GM19455 (cell line): ENCODE measurements around the gene ETS1.
A peak's percentile ranks its signal among the peaks of the same experiment; 100 is the strongest.

Experiments
- ATAC-seq: cut with Tn5 transposase; IDR thresholded peaks from one replicate; pipeline ENCODE4 v1.9.1; 2021; ENCODE audit not compliant: unreplicated experiment

Gene ETS1

DNA sequence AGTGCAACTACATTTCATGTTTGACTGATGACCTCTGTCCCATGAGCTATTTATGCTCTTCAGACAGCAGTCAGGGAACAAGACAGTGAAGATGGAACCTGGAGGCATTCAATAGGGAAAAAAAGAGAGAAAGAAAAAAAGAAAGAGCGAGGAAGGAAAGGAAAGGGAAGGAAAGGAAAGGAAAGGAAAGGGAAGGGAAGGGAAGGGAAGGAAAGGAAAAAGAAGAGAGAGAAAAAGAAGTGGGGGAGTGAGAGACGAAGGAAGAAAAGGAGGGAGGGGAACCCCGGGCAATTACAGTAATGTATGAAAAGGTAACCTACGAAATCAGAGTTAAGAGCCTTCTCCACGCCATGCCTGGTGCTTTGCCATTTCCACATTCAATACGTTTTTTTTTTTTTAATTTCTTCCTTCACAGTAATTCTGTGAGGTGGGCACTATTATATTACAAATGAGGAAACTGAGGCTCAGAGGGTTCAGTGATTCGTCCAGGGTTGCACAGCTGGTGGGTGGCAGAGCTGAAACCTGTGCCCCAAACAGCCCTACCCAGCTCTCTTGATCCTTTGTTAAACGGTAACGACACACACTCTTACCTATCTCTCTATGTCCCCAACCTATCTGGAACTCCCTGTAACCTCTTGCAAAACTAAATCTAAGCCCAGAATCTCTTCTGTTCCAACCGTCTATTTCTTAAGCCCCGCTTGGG is 39.3 kb downstream of the ETS1 start:
- no peak for ATAC-seq

DNA sequence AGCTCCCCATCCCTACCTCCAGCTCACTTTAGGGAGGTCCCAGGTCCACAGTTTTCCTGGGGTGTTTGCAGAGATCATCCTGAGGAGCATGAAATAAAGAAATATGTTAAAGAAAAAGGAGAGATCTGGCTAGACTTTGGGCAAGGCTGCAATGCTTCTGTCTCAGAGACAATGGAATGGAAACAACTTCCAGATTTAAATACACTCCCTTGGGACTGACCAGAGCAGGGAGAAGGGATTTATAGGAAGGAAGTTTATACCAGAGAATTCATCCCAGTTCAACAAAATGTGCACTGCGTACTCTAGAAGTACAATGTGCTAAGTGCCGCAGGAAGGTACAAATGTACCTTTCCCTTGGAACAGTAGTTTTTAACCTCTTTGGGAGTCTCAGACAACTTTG is 40.4 kb downstream of the ETS1 start:
- no peak for ATAC-seq

DNA sequence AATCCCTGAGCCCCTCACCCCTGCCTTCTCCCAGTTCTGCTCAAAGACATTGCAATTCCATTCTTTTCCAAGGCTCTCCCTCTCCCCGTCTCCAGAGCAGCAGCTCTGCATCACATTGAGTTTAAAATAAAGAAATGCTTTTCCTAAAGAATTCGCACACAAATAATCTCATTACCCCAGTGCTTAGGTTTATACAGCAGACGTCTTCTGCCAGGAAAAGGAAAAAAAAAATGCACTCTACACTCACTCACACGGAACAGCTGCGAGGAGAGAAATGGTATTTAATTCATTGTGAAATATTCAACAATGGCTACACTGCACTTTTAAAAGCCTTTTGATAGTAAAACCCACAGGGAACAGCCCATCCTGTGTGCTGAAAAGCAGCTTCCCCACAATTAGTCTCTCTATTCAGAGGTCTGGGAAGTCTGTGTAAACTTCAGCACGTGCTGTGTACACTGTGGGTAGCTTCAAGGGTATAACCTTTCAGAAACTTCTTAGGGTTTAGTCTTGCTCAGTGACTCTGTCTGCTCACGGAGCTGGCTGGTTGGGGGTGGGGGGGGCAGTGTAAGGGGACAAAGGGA is 42.8 kb downstream of the ETS1 start:
- ATAC-seq, result no peak

DNA sequence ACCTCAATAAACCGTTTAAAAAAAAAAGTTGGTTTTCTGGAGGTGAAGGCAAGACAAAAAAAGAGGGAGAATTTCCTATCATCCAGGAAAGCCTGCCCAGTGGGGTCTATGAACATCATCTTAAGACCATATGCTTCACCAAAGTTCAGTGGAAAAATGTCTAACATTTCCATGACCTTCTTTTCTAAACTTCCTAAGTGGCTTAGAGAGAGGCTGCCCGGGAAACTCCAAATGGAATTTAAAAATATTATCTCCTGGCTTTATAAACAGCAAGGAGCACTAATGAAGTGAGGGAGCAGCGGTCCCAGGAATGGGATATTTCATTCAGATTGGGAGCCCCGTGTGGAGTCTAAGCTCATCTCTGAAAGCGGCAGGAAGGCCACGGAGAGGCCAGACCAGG is 46.9 kb downstream of the ETS1 start:
- no peak for ATAC-seq

DNA sequence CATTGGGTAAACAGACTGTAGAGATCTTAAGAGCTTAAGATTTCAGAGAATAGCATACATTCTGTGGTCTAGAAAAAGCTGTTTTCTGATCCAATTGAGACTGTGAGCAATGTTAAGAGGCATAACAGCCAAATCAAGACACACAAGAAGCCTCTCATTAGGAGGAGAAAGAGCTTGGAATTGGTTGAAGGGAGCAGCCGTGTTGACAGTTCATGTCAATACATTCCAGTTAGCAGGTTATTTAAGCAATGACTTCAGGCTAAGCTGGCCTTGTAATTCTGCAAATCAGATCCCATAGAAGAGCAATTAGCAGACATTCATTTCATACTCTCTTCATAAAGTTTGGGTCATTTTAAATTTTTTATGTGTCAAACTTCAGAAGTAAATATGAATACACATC is 50.9 kb downstream of the ETS1 start:
- no peak for ATAC-seq

DNA sequence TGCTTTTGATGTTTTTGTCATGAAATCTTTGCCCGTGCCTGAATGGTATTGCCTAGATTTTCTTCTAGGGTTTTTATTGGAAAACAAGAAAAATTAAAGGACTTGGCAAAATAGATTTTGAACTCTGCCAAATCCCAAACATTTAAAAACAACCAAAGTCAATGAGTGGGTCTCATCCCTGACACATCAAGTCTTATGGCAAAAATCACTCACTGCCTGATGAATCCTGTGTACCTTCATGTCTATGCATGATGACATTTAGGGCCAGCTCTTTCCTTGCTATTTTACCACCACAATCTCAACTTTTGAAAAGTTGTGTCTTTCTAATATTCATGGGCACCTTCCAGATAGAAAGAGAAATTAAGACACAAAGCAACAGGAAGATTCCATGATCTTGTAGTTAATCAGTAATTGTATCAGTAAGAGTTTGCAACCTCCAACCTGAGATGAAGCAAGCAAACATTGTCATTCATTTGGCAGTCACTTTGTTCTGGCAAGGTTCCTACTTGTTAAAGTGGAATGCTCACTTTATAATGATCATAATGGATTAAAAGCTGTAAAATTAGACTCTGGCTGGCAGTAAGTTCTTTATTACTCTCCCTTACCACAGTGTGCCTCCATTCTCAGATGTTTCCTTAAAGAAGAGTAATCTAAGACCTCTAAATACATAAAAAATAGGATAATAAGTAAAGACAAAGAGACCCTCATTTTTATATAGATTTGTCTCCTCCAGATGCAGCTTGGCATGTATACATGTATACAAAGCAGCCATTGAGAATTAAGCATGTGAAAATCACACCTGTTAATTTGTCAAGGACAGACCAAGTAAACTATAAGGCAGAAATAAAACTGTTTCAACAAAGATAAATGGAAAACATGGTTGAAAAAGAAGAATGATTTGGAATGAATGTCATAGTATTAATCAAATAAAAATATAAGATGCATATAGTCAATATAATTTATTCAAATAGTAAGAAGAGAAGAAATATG is 51.6 kb downstream of the ETS1 start:
- no peak for ATAC-seq

DNA sequence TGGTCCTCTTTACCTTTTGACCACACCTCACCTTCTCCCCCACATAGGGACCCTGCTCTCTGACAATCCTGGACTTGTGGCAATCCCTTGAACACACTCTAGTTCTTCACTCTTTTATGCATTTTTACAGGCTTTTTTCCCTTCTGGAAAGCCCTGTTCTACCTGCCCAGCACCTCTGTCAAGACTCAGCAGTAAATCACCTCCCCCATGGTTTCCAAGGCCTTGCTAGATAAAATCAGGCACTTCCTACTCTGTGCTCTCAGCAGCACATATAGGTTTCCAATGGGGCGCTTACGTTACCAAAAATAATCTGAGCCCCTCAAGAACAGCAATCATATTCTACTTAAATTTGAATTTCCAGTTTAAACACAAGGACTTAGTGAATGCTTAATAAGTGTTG is 53.9 kb downstream of the ETS1 start:
- ATAC-seq, result no peak

DNA sequence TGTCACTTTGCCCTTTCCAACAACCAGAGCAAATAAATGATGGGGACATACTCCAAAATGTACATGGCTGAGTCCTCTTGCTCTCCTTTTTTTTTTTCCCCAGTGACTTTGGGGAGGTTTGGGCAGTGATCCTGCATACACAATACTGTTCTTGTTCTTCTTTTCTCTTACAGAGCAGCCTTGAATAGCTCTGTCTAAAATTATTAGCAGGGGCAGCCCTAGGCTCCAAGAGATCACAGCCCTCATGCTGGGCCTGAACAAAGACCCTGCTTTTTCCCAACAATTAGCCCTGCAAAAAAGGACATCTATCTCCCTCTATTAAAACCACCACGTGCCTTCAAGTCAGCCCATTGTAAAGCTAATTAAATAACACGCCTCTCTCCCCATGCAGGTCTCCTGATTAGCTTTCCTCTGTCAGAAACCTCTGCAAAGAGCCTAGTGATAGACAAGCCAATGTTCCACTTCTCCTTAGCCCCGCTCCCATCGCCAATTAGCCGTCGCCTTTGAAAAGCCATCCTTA is 54.7 kb downstream of the ETS1 start:
- no peak for ATAC-seq

DNA sequence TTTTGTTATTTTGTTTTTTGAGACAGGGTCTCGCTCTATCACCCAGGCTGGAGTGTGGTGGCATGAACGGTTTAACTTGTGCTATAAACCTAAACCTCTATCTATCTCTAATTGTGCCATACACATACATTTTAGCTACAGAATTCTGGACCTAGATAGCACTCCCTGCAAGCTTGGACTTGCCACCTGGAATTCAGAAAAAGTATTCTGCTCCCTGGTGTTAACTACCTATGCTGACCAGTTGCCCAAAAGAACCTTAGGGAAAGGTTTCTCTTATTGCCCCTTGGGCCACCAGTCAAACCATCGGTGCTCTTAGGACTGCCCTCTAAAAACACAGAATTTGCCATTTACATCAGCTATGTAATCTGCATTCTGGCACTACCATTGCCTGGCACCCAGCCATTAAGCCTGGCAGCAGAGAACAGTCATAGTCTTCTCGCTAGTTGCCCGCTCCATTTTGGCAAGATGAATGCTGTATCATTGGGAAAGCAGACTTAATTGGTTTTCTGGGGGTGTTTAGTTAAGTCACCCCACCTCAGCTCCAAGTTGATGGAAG is 55.3 kb downstream of the ETS1 start:
- ATAC-seq, result no peak

DNA sequence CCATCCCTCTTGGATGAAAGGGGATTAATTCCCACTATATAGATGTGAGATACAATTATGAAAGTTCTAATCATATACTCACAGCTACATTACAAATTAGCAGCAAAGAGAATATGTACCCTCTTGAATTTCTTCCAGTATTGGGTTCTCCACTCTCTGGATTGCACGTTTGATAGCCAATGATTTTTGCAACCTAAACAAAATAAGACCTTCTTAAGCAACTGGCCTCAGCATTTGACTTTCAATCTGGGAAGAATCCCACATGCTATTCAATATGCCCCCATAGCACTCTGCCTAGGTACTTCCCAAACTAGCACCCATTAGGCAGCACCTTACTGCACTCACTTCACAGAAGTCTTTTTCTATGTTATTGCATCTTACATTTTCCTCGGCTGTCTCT is 55.8 kb downstream of the ETS1 start:
- no peak for ATAC-seq

DNA sequence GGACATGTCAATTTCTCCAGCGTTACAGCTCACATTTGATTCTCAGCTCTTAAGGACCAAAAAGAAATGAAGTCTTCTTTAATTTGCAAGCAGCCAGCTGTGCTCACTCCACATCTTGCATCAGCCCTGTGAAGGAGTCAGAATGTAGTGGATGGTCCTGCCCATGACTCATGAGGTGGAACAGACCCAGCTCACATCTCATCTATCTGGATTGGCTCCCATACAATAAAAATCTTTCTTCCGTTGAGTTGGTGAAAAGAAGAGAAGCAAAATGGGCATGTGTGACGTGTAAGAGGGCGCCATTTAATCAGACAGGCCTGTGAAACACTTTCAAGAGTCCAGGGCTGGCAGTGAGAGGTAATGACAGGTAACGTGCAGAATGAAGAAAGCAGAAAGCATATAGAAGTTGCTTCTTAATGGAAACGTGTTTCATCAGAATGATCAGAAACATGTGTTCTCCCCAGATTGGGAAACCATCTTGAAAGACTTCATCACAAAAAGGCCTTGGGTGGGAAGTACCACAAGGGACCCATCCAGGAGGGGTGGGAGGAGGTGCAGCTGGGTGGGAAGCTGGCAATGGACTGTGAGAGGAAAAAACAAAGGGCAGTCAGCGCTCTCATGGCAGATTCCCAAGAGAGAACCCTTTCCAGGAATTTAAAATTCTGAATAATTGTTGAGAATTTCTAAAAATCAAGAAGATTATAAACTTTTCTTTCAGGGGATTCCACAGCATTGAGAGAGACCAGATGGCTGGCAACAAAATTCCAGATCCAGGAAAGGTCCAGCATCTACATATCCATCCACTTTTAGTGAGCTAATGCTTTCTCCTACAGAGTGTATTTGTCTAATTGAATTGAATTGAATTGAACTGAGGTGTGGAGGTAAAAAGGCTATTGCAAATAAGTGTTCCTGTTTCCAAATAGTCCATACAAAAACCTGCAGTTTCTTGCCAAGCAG is 57.0 kb downstream of the ETS1 start:
- ATAC-seq, result no peak

DNA sequence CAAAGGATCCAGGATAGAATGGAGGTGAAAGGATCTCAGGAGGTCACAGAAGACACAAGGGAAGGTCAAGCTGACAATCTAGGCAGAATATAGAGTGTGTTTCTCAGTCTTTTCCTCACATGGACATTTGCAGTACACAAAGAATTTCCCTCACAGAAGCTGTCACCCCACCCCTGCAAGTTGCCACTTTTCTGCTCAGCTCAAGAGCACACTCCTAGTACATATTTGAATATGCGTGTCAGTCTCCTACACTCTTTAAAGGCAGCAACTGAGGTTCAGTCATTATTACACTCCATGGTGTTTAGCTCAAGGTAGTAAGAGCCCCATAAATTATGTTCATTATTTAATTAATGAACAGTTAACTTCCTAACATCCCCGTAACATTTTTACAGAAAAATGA is 59.1 kb downstream of the ETS1 start:
- no peak for ATAC-seq

DNA sequence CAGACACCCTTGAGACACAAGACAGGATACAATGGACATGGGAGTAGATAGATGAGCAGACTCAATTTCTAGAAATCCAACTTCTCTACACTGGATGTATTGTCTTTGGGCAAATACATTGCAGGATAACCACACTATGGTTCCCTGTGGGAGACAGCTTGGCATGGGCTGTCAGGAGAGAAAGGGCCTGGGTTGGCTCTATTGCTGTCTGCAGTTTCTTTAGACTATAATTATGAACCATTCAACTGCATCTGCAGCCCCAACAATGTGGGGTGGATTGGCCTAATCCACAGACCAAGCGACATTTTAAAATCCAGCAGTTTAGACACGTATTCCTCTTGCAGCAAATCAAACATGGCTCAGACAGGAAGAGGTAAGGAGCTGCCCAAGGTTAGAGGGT is 60.3 kb downstream of the ETS1 start:
- ATAC-seq, result no peak

DNA sequence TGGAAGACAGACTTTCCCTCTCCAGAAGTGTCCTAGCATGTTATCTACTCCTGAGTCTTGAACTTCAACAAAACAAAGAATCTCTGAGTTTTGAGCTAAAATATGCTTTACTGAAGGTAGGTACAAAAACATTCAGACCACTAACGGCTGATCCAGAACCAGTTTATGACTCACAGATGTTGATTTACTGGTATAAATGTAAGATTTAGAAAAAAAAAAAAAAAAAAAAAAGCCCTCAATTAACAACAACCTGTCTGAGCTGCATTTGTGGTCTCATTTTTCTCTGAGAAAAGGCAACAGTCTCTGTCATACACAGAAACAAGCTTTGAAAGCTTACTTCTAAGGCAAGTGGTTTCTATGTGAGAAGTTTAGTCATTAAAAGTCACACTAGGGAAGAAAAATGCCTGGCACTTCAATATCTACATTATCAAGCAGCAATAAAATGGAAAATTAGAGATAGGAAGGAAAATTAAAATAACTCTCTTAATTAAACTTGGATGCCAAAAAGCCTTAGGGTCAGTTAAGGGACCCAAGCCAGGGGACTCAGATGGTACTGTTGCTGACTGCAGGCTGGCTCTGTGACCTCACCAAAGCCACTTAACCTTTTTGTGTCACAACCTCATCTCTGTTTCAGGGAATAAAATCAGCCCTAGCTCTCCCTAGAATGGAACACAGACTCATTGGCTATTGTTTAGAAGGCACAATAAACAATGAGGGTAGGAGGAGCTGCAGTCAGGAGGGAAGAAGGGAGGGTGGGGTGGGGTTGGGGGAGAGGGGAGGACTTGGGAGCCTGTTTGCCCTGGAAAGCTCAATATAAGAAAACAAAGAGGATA is 61.7 kb downstream of the ETS1 start:
- no peak for ATAC-seq

DNA sequence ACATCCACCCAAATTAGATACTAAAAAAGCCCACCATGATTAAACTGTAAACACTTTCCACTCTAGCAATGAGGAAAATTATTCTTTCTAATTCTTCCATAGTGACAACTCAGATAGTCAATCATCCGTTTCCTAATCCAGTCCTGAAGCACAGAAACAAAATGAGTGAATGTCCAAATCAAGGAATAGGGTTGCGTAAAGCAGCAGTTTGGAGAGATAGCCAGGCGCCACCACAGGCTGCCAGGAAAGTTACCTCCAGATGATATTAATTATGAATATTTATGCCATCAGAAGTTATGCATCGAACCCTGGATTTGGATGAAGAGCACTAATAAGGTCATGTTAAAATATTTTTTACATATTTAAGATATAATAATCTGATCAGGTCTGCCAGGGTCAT is 63.2 kb downstream of the ETS1 start:
- no peak for ATAC-seq

DNA sequence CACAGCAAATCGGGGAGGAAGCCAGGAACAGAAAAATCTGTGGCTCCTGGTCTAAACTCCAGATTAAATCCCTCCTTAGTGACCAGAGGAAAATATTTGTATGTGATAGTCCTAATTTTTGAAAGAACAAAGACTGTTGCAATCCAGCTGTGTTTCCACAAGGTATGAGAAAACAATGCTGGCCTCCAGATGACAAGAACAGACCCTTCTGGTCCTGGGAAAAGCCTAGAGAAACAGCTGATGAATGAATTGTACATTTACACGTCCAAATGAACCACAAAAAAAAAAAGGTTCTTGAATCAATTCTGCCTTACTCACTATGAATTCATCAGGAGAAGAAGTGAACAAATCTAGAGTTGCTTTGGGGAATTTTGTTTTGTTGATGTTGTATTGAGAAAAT is 63.7 kb downstream of the ETS1 start:
- ATAC-seq, result no peak

DNA sequence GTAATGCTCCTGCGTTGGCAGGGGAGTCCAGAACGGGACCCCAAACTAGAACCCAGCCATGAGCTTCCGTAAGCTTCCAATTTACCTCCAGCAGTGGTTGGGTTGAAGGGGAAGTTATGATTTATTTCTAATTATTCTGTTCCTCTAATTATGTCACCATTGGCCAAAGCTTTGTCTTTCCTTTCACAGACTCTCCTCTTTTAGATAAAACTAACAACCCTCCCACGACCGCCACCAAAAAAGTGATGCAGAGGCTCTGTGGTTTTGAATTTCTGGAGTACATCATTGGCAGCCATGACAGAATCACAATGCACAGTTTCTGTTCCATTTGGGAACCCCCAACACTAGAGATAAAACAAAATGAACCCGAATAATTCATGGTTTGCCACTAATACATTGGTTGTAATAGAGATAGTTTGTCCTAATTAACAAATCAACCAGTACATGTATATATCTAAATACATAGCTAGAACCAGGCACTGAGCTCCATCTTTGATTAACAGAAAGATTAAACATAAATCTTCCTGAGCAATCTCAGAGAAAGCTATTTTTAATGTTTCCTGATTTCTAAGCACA is 64.3 kb downstream of the ETS1 start:
- no peak for ATAC-seq

DNA sequence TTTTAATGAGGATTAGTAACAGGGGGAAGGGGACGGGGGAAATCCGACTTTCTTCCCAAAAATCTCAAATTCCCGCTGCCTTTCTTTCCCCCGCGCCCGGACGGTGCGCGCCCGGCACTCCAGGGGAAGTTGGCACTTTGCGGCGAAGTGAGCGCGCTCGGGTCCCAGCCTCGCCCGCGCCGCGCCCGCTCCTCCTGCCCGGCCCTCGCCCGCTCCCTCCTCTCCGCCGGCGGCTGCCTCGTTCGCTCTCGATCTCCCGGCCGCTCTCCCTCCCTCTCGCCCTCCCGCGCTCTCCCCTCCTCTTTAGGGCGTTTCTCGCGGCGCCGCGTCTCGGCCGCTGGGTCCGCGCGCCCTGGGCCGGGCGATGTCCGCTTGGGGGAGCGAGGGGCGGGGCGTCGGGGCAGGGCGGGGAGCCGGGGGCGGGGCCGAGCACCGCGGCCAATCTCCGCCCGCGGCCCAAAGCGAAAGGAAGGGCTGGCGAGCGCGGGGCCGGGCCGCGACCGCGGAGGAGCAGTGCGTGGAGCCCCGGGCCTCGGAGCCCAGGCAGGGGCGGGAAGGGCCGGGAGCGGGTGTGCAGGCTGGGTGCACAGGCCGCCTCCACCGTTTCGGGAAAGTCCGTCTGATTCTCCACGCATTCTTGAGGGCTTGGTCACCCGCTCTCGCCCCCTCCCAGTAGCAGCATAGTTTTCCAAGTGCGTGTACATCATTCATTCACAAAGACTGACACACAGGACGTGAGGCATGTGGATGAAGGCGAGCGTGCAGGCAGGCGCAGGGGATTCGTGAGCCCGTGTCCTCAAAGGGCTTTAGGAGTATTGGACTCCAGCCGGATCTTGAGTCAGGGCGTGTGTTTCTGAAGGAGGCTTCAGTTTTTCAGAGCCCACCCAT is 65.1 kb downstream of the ETS1 start:
- peak; percentile 78 for ATAC-seq
